Activated T-helper 2 cell treated with anti-CD3 and anti-CD28 coated beads, Interferon-gamma antibody, Interleukin-2, Interleukin-4, amounts not matched to agents 10 μg/mL and 5 μg/mL and 100 μg/mL, durations not matched to agents 14 hours and 24 hours and 36 hours (primary cell): ENCODE results near the gene REX1BD. TPM values are rescaled to one million over a fixed set of nuclear protein-coding genes. Genes with fewer than 3 reads are reported as not detected.

ENCODE experiments used
- DNase-seq: peaks from one replicate; pipeline ENCODE4 v3.0.0; 2021; ENCODE audit warnings: low spot score
- H3K27ac Mint-ChIP-seq: one replicate; pipeline ENCODE4 v1.8.0; 2021; ENCODE audit warnings: mixed read lengths
- H3K27me3 Mint-ChIP-seq: one replicate; pipeline ENCODE4 v1.8.0; 2021; ENCODE audit warnings: low read depth, mixed read lengths
- H3K36me3 Mint-ChIP-seq: one replicate; pipeline ENCODE4 v1.8.0; 2021; ENCODE audit warnings: low read depth, mixed read lengths
- H3K4me1 Mint-ChIP-seq: one replicate; pipeline ENCODE4 v1.8.0; 2021; ENCODE audit warnings: low read depth, mixed read lengths
- H3K4me3 Mint-ChIP-seq: one replicate; pipeline ENCODE4 v1.8.0; 2021; ENCODE audit warnings: low read depth, mild to moderate bottlenecking, moderate library complexity, mixed read lengths
- H3K9me3 Mint-ChIP-seq: one replicate; pipeline ENCODE4 v1.8.0; 2021; ENCODE audit warnings: mixed read lengths
- intact Hi-C: fragments of 100-400 bp; cut with micrococcal nuclease; formaldehyde crosslinking; loops from one replicate; pipeline ENCODE4 v1.15.1; 2023
- total RNA-seq: library from RNA; stranded (reverse); gene quantifications from 2 replicates; pipeline ENCODE4 v1.2.3, GENCODE V29; 2022

REX1BD gene
- total RNA-seq, 1 donor from 2014 or later, result 122 TPM

- peaks cover 43% of the 10 kb centered on the region for H3K27me3 Mint-ChIP-seq
- H3K9me3 Mint-ChIP-seq, result no peaks in the 10 kb centered on the region
- intact Hi-C loops, result no loop called here
- H3K27ac Mint-ChIP-seq, result no peak overlapping the region
- no peak for DNase-seq
- peaks cover 5% of the 10 kb centered on the region for H3K4me1 Mint-ChIP-seq
- no peaks in the 10 kb centered on the region for H3K36me3 Mint-ChIP-seq
- no peak overlapping the region for H3K4me3 Mint-ChIP-seq
These were observed 27.4 kb downstream of the REX1BD start for GRCh38 chr19:18616023-18616422.

- Mint-ChIP-seq H3K27ac (no peak overlapping the region), H3K27me3 (peaks cover 34% of the 10 kb centered on the region), H3K4me1 (no peaks in the 10 kb centered on the region), H3K4me3 (no peak overlapping the region), H3K36me3 (no peaks in the 10 kb centered on the region), H3K9me3 (no peaks in the 10 kb centered on the region)
- no peak for DNase-seq
- intact Hi-C loops, result no loop called here
These were observed 29.0 kb downstream of the REX1BD start for GRCh38 chr19:18617562-18617961.

- intact Hi-C loops, result no loop called here
- DNase-seq, result no peak
- peaks cover 32% of the 10 kb centered on the region for H3K27me3 Mint-ChIP-seq
- H3K4me3 Mint-ChIP-seq, result no peak overlapping the region
- H3K27ac Mint-ChIP-seq, result no peak overlapping the region
- H3K36me3 Mint-ChIP-seq, result no peaks in the 10 kb centered on the region
- H3K9me3 Mint-ChIP-seq, result no peaks in the 10 kb centered on the region
- H3K4me1 Mint-ChIP-seq, result no peaks in the 10 kb centered on the region
These were observed 29.6 kb downstream of the REX1BD start for GRCh38 chr19:18618236-18618635.

DNA sequence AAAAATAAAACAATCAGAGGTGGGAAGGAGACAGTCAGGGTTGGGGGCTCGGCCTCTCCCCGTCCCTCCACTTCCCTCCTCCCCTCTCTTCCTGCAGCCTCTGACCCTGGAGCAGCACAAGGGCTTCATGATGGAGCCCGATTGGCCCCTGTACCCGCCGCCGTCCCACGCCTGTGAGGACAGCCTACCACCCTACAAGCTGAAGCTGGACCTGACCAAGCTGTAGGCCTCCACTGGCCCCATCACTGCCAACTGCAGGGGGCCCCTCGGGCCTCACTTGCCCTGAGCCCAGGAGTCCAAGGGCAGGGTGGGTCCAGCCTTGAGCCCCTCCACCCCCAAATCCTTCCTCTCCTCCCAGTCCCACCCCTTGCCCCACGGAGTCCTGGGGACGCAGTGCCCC lies 31.7 kb downstream of the REX1BD start:
- H3K4me3 Mint-ChIP-seq, result no peak overlapping the region
- H3K36me3 Mint-ChIP-seq, result no peaks in the 10 kb centered on the region
- intact Hi-C loops, result no loop called here
- H3K27me3 Mint-ChIP-seq, result peaks cover 14% of the 10 kb centered on the region
- no peaks in the 10 kb centered on the region for H3K9me3 Mint-ChIP-seq
- H3K4me1 Mint-ChIP-seq, result no peaks in the 10 kb centered on the region
- no peak for DNase-seq
- H3K27ac Mint-ChIP-seq, result no peak overlapping the region

- no peak overlapping the region for H3K27ac Mint-ChIP-seq
- H3K36me3 Mint-ChIP-seq, result no peaks in the 10 kb centered on the region
- no peaks in the 10 kb centered on the region for H3K9me3 Mint-ChIP-seq
- no peak for DNase-seq
- intact Hi-C loops, result no loop called here
- peaks cover 9% of the 10 kb centered on the region for H3K27me3 Mint-ChIP-seq
- no peaks in the 10 kb centered on the region for H3K4me1 Mint-ChIP-seq
- H3K4me3 Mint-ChIP-seq, result no peak overlapping the region
These were observed 32.3 kb downstream of the REX1BD start for GRCh38 chr19:18620902-18621301.

- no peak for DNase-seq
- no peaks in the 10 kb centered on the region for H3K4me1 Mint-ChIP-seq
- peaks cover 9% of the 10 kb centered on the region for H3K27me3 Mint-ChIP-seq
- H3K36me3 Mint-ChIP-seq, result no peaks in the 10 kb centered on the region
- no peaks in the 10 kb centered on the region for H3K9me3 Mint-ChIP-seq
- H3K27ac Mint-ChIP-seq, result no peak overlapping the region
- no peak overlapping the region for H3K4me3 Mint-ChIP-seq
- intact Hi-C loops, result no loop called here
These were observed 38.3 kb downstream of the REX1BD start for GRCh38 chr19:18626906-18627305.

GRCh38 chr19:18629166-18630088 lies 40.8 kb downstream of the REX1BD start:
- Mint-ChIP-seq H3K27me3 (peaks cover 7% of the 10 kb centered on the region), H3K4me3 (no peak overlapping the region), H3K27ac (no peak overlapping the region), H3K9me3 (no peaks in the 10 kb centered on the region), H3K36me3 (no peaks in the 10 kb centered on the region), H3K4me1 (no peaks in the 10 kb centered on the region)
- intact Hi-C loops, result no loop called here
- no peak for DNase-seq

DNA sequence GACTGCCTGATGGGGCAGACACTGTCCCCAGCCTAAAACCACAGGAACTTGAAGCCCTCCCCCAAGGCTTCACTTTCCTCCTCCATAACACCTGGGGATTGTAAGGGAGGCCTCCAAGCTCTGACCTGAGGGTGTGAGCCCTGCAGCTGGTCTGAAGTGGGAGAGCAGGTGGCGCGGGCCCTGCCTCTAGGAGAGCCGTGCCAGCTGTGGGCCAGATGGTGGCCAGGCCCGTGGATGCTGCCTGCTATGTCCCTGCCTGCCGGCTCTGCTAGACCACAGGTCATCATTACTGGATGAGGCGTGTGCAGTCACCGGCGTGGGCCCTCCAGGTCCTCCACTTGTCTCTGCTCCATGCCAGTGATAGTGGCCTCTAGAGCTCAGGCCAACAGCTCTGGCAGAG lies 44.7 kb downstream of the REX1BD start:
- H3K9me3 Mint-ChIP-seq, result no peaks in the 10 kb centered on the region
- DNase-seq, result no peak
- intact Hi-C loops, result no loop called here
- H3K27me3 Mint-ChIP-seq, result peaks cover 12% of the 10 kb centered on the region
- no peaks in the 10 kb centered on the region for H3K36me3 Mint-ChIP-seq
- no peak overlapping the region for H3K4me3 Mint-ChIP-seq
- peaks cover 15% of the 10 kb centered on the region for H3K4me1 Mint-ChIP-seq
- no peak overlapping the region for H3K27ac Mint-ChIP-seq

DNA sequence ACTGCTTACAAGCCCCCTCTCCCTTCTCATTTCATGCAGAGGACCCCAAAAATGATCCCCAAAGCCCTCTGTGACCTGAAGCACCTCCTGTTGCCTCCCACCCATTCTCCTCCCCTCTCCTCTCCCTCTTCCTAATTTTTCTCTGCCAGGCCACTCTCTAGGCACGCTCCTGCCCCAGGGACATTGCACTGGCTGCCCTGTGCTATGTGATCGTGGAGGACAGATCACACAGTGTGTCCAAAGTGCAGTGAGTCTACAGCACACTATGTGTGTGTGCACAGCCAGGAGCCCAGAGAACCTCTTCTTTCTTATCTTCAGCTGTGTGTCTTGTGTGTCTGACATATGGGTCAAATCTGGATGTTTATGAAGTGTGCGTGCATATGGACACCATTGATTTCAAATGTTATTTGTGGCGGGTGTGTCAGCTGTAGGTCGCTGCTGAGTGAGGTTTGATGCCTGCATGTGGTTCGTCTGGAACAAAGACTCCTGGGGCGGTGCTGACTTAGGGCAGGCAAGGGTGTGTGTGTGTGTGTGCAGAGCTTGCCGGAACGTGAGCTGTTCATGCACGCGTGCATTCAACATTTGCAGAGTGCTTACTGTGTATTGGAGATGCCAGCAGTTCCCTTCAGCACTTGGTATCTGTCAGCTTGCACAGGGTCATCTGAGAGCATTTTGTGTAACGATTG lies 46.2 kb downstream of the REX1BD start:
- H3K4me1 Mint-ChIP-seq, result peaks cover 19% of the 10 kb centered on the region
- no peaks in the 10 kb centered on the region for H3K9me3 Mint-ChIP-seq
- H3K27ac Mint-ChIP-seq, result no peak overlapping the region
- DNase-seq, result no peak
- no peak overlapping the region for H3K4me3 Mint-ChIP-seq
- intact Hi-C loops, result loop anchor here (5.0 kb wide), 1 partner anchor 198 kb away; the partner anchor contains the start of gene UPF1
- peaks cover 3% of the 10 kb centered on the region for H3K36me3 Mint-ChIP-seq
- peaks cover 9% of the 10 kb centered on the region for H3K27me3 Mint-ChIP-seq

GRCh38 chr19:18635831-18636182 lies 47.2 kb downstream of the REX1BD start:
- peaks cover 3% of the 10 kb centered on the region for H3K36me3 Mint-ChIP-seq
- peaks cover 20% of the 10 kb centered on the region for H3K4me1 Mint-ChIP-seq
- peak overlapping the region; percentile 87 for H3K27ac Mint-ChIP-seq
- peaks cover 5% of the 10 kb centered on the region for H3K27me3 Mint-ChIP-seq
- intact Hi-C loops, result loop anchor here (1.0 to 5.0 kb wide), 4 partner anchors 114 to 296 kb away; partner anchors contain the start of genes COPE, DDX49, ELL and UPF1
- DNase-seq, result no peak
- H3K9me3 Mint-ChIP-seq, result no peaks in the 10 kb centered on the region
- peak overlapping the region; percentile 85 for H3K4me3 Mint-ChIP-seq

GRCh38 chr19:18636183-18636968 lies 47.8 kb downstream of the REX1BD start:
- Mint-ChIP-seq H3K9me3 (no peaks in the 10 kb centered on the region), H3K27ac (peak overlapping the region; percentile 87), H3K4me3 (peak overlapping the region; percentile 85), H3K27me3 (peaks cover 5% of the 10 kb centered on the region), H3K36me3 (peaks cover 3% of the 10 kb centered on the region), H3K4me1 (peaks cover 20% of the 10 kb centered on the region)
- intact Hi-C loops, result loop anchor here (1.0 to 5.0 kb wide), 4 partner anchors 114 to 296 kb away; partner anchors contain the start of genes COPE, DDX49, ELL and UPF1
- DNase-seq, result peak; percentile 97

GRCh38 chr19:18636969-18637629 lies 48.5 kb downstream of the REX1BD start, which contains the start of gene KLHL26:
Gene KLHL26 (plus strand): TSS chr19:18637028. CDS start chr19:18637055, 27 bp downstream.
- DNase-seq, result no peak
- Mint-ChIP-seq H3K27me3 (peaks cover 5% of the 10 kb centered on the region), H3K4me3 (peak within 1 kb of the TSS; percentile 85), H3K36me3 (peaks cover 3% of the 10 kb centered on the region), H3K4me1 (peaks cover 20% of the 10 kb centered on the region), H3K27ac (peak within 1 kb of the TSS; percentile 87), H3K9me3 (no peaks in the 10 kb centered on the region)
- intact Hi-C loops, result loop anchor here (1.0 to 5.0 kb wide), 4 partner anchors 115 to 295 kb away; partner anchors contain the start of genes COPE, DDX49, ELL and UPF1
